K562 (cell line): ENCODE data around the gene ST8SIA1.

Experiments used
- CHD2 ChIP-seq: IDR thresholded peaks from 2 replicates; pipeline ENCODE4 v1.6.1; 2011; ENCODE audit warnings: low read depth, low read length
- KDM1A ChIP-seq, 2 experiments: fragments of 450-650 bp; IDR thresholded peaks; 2 replicates each; pipeline ENCODE4 v1.6.1; 2016; ENCODE audit warnings: mild to moderate bottlenecking in 2 of 2
- MAFG ChIP-seq: fragments of 450-650 bp; conservative IDR thresholded peaks from 2 replicates; pipeline ENCODE4 v1.6.1; 2016; ENCODE audit warnings: missing genetic modification characterization, missing compliant biosample characterization
- POLR2A ChIP-seq: fragments of 450-650 bp; conservative IDR thresholded peaks from 2 replicates; pipeline ENCODE4 v1.6.1; 2016
- SP1 ChIP-seq: sonication (generic); formaldehyde crosslinking; IDR thresholded peaks from 2 replicates; pipeline ENCODE4 v1.8.1; 2022; ENCODE audit warnings: mild to moderate bottlenecking, missing genetic modification reagents
- TCF7 ChIP-seq: sonication (generic); IDR thresholded peaks from 2 replicates; pipeline ENCODE4 v1.6.1; 2016; ENCODE audit warnings: antibody characterized with exemption, borderline replicate concordance
- ZNF76 ChIP-seq: fragments of 250-450 bp; sonication (Bioruptor Pico); IDR thresholded peaks from 2 replicates; pipeline ENCODE4 v1.4.0; 2020; ENCODE audit warnings: mild to moderate bottlenecking, moderate library complexity, borderline replicate concordance
- TF ChIP-seq, protein P1 (sequence below), 3 experiments: IDR thresholded peaks in 2 of 3; conservative IDR thresholded peaks in 1 of 3; 2 replicates each; pipeline ENCODE4 v1.5.1; 2011 to 2012; ENCODE audit warnings: low read length in 3 of 3, mild to moderate bottlenecking in 3 of 3, control low read depth in 2 of 3, improper control_type of control experiment in 1 of 3, inconsistent platforms in 1 of 3, low read depth in 1 of 3, mixed read lengths in 1 of 3, moderate library complexity in 1 of 3; ENCODE audit not compliant: insufficient read depth in 2 of 3
- TF ChIP-seq, protein P2 (sequence below): sonication (generic); formaldehyde crosslinking; IDR thresholded peaks from 2 replicates; pipeline ENCODE4 v1.8.0; 2022; ENCODE audit warnings: mild to moderate bottlenecking, low read depth, missing genetic modification reagents
- TF ChIP-seq, protein P3 (sequence below): IDR thresholded peaks from 2 replicates; pipeline ENCODE4 v1.6.1; 2011; ENCODE audit warnings: borderline replicate concordance, low read depth, mild to moderate bottlenecking, moderate library complexity, low read length; ENCODE audit not compliant: insufficient read depth, poor library complexity, severe bottlenecking

DNA sequence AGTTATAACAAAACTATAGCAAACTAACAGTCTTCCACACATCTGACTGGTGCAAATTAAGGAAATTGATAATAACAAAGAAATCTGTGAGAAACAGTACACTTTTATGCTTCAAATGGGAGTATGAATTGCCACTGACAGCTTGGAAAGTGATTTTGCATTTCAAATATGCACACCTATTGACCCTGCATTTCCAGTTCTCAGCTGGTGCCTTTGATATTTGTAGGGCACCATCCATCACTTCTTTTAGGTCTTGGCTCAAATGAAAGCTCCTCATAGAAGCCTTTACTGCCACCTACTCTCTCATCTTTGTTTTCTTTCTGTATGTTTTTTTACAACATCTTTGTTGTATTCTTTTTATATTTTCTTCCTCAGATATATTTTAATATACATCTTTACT, 125.1 kb downstream of the ST8SIA1 start:
- TF ChIP-seq MAFG (tag), result no peak
- TF ChIP-seq CHD2, result no peak
- TF ChIP-seq, protein P1, sequence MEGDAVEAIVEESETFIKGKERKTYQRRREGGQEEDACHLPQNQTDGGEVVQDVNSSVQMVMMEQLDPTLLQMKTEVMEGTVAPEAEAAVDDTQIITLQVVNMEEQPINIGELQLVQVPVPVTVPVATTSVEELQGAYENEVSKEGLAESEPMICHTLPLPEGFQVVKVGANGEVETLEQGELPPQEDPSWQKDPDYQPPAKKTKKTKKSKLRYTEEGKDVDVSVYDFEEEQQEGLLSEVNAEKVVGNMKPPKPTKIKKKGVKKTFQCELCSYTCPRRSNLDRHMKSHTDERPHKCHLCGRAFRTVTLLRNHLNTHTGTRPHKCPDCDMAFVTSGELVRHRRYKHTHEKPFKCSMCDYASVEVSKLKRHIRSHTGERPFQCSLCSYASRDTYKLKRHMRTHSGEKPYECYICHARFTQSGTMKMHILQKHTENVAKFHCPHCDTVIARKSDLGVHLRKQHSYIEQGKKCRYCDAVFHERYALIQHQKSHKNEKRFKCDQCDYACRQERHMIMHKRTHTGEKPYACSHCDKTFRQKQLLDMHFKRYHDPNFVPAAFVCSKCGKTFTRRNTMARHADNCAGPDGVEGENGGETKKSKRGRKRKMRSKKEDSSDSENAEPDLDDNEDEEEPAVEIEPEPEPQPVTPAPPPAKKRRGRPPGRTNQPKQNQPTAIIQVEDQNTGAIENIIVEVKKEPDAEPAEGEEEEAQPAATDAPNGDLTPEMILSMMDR (IDR thresholded peaks at IDR 0.05 in 2 of 3, conservative IDR thresholded peaks at IDR 0.05 in 1 of 3; ENCODE audit: insufficient read depth in 2 of 3, low read depth in 1 of 3, low read length in 3 of 3), result no peak
- TF ChIP-seq, protein P2, sequence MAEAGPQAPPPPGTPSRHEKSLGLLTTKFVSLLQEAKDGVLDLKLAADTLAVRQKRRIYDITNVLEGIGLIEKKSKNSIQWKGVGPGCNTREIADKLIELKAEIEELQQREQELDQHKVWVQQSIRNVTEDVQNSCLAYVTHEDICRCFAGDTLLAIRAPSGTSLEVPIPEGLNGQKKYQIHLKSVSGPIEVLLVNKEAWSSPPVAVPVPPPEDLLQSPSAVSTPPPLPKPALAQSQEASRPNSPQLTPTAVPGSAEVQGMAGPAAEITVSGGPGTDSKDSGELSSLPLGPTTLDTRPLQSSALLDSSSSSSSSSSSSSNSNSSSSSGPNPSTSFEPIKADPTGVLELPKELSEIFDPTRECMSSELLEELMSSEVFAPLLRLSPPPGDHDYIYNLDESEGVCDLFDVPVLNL (CRISPR knock-in tag), result no peak
- TF ChIP-seq, protein P3, sequence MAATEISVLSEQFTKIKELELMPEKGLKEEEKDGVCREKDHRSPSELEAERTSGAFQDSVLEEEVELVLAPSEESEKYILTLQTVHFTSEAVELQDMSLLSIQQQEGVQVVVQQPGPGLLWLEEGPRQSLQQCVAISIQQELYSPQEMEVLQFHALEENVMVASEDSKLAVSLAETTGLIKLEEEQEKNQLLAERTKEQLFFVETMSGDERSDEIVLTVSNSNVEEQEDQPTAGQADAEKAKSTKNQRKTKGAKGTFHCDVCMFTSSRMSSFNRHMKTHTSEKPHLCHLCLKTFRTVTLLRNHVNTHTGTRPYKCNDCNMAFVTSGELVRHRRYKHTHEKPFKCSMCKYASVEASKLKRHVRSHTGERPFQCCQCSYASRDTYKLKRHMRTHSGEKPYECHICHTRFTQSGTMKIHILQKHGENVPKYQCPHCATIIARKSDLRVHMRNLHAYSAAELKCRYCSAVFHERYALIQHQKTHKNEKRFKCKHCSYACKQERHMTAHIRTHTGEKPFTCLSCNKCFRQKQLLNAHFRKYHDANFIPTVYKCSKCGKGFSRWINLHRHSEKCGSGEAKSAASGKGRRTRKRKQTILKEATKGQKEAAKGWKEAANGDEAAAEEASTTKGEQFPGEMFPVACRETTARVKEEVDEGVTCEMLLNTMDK, result no peak
- TF ChIP-seq POLR2A, result no peak
- no peak for TF ChIP-seq SP1 (CRISPR knock-in tag)
- no peak for TF ChIP-seq TCF7
- TF ChIP-seq KDM1A (IDR thresholded peaks at IDR 0.05), result no peak
- TF ChIP-seq ZNF76 (CRISPR knock-in tag), result no peak
